ENCODE measurements around the gene CAPN6.

CAPN6 gene

GRCh38 chrX:111199505-111199904 lies 70.8 kb downstream of the CAPN6 start:
- DNase-seq: no peak
